GM19395 (cell line): Measurements from ENCODE around the gene SEMA5B.

ENCODE experiments used
- ATAC-seq: cut with Tn5 transposase; IDR thresholded peaks from one replicate; pipeline ENCODE4 v1.9.1; 2021; ENCODE audit warnings: mild to moderate bottlenecking, moderate library complexity; ENCODE audit not compliant: unreplicated experiment

Gene SEMA5B

DNA sequence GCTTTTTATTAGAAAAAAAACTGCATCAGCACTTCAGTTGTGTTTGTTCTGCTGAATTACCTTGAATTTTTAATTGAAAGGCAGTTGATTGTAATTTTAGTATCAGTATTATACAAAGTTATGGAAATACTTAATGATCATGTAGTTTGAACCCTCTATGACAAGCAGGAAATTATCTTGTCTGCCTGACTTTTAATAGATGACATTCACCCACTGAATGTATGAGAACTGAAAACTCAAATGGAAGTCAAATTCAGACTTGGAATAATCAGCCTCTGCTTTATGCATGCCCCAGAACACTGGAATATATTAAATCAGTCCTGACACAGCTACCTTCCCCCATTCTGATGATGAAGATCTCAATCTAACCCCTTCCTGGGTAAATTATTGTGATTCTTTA is 159.2 kb downstream of the SEMA5B start:
- ATAC-seq = no peak

DNA sequence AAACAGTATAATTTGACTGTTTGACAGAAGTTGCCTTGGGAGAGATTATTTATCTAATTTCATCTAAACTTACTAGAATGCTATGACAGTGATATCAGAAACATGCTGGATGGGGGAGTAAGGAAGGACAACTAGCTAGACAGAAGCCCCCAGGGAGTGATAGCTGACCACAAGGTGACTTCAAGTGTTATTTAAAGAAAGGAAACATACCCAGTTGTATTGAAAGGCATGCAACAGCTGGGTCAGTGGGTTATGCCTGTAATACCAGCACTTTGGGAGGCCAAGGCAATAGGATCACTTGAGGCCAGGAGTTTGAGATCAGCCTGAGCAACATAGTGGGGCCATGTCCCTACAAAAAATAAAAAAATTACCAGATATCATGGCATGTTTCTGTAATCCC is 163.1 kb downstream of the SEMA5B start:
- ATAC-seq = no peak

DNA sequence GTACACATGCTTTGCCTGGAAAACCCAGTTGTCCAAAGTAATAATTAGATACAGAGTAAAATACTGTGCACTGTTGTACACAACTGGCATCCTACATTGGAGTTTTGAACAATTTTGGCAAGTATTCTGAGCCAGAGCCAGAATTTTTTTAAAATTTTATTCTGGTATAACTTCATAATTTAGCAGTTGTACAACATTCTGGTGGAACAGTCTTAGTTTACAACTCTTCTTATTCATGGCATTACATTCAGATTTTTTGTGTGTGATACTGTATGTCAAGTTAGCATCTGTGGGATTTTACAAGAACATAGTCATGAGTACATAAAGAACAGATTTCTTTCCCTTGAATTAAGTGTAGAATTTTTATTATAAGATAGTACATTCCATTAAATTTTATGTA is 165.2 kb downstream of the SEMA5B start:
- no peak for ATAC-seq
